HEK293T (cell line): Measurements from ENCODE around the gene SLC17A7.
"Not testable (repeated sequence)": the region's sequence is repeated elsewhere in the genome, so short reads cannot be mapped to it uniquely, and the experiment has no call there.

ENCODE experiments used
- CTCF ChIA-PET: fragments of 350-600 bp; formaldehyde crosslinking; extraction: SDS; loops from one replicate; lab custom pipeline; 2021; ENCODE audit warnings: antibody characterized with exemption, inconsistent platforms; lab: Yijun Ruan, JAX
- POLR2A ChIA-PET: fragments of 350-600 bp; formaldehyde crosslinking; extraction: SDS; loops from one replicate; lab custom pipeline; 2020; ENCODE audit warnings: antibody characterized with exemption, inconsistent platforms; lab: Yijun Ruan, JAX
- DNase-seq: peaks from one replicate; pipeline ENCODE4 v3.0.0; 2012; ENCODE audit warnings: mixed read lengths; ENCODE audit errors: extremely low spot score
- ARNT ChIP-seq: fragments of 450-650 bp; IDR thresholded peaks from 2 replicates; pipeline ENCODE4 v1.6.1; 2017; ENCODE audit warnings: mild to moderate bottlenecking
- BHLHE40 ChIP-seq: fragments of 450-650 bp; IDR thresholded peaks from 2 replicates; pipeline ENCODE4 v1.6.1; 2016; ENCODE audit warnings: mild to moderate bottlenecking, moderate library complexity, borderline replicate concordance
- CTBP1 ChIP-seq: fragments of 450-650 bp; IDR thresholded peaks from 2 replicates; pipeline ENCODE4 v1.6.1; 2016; ENCODE audit warnings: borderline replicate concordance
- ELF4 ChIP-seq: fragments of 450-650 bp; IDR thresholded peaks from 2 replicates; pipeline ENCODE4 v1.6.1; 2017; ENCODE audit warnings: antibody characterized with exemption
- FOXA1 ChIP-seq: fragments of 450-650 bp; IDR thresholded peaks from 2 replicates; pipeline ENCODE4 v1.6.1; 2016; ENCODE audit warnings: mild to moderate bottlenecking
- FOXK2 ChIP-seq: fragments of 450-650 bp; IDR thresholded peaks from 2 replicates; pipeline ENCODE4 v1.6.1; 2016; ENCODE audit warnings: mild to moderate bottlenecking
- FOXM1 ChIP-seq: fragments of 450-650 bp; IDR thresholded peaks from 2 replicates; pipeline ENCODE4 v1.6.1; 2017; ENCODE audit warnings: mild to moderate bottlenecking, borderline replicate concordance
- HDGF ChIP-seq: fragments of 450-650 bp; IDR thresholded peaks from 2 replicates; pipeline ENCODE4 v1.6.1; 2017; ENCODE audit warnings: antibody characterized with exemption, borderline replicate concordance
- L3MBTL2 ChIP-seq: fragments of 450-650 bp; conservative IDR thresholded peaks from 2 replicates; pipeline ENCODE4 v1.6.1; 2016; ENCODE audit warnings: mild to moderate bottlenecking
- LEF1 ChIP-seq: fragments of 450-650 bp; IDR thresholded peaks from 2 replicates; pipeline ENCODE4 v1.6.1; 2017; ENCODE audit warnings: mild to moderate bottlenecking, borderline replicate concordance
- NFRKB ChIP-seq: fragments of 450-650 bp; IDR thresholded peaks from 2 replicates; pipeline ENCODE4 v1.6.1; 2016; ENCODE audit warnings: mild to moderate bottlenecking, moderate library complexity
- SP1 ChIP-seq: fragments of 450-650 bp; IDR thresholded peaks from 2 replicates; pipeline ENCODE4 v1.6.1; 2017
- SUZ12 ChIP-seq: fragments of 450-650 bp; IDR thresholded peaks from 2 replicates; pipeline ENCODE4 v1.6.1; 2016; ENCODE audit warnings: mild to moderate bottlenecking
- TARDBP ChIP-seq: fragments of 450-650 bp; IDR thresholded peaks from 2 replicates; pipeline ENCODE4 v1.6.1; 2016
- ZNF384 ChIP-seq: fragments of 450-650 bp; IDR thresholded peaks from 2 replicates; pipeline ENCODE4 v1.6.1; 2016
- TF ChIP-seq, protein P1 (sequence below): fragments of 450-650 bp; IDR thresholded peaks from 2 replicates; pipeline ENCODE4 v1.6.1; 2016

Gene SLC17A7

DNA sequence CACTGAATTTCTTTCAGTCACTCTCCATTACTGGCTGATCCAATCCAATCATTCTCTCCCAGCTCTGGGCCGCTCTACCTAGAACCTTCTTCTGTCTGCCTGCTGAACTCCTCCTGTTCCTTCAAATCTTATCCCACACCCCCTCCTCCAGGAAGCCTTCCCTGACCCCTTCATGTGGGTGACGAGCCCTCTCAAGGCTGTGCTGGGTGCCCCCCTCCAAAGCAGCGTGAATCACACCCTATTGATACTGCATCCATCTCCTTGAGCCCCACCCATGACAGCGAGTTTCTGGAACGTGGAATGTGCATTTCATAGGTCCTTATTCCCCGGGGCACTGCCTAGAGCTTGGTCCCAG is 7.1 kb upstream of the SLC17A7 start:
- TF ChIP-seq ARNT (no peak), ELF4 (no peak), HDGF (no peak), L3MBTL2 (no peak), ZNF384 (no peak)
- POLR2A ChIA-PET = interaction anchor here (1.2 to 1.5 kb wide), 2 partner anchors 24 to 45 kb away, joined by 4 read pairs; no protein-coding TSS in a partner anchor
- DNase-seq = no peak
- CTCF ChIA-PET = no interaction called here

DNA sequence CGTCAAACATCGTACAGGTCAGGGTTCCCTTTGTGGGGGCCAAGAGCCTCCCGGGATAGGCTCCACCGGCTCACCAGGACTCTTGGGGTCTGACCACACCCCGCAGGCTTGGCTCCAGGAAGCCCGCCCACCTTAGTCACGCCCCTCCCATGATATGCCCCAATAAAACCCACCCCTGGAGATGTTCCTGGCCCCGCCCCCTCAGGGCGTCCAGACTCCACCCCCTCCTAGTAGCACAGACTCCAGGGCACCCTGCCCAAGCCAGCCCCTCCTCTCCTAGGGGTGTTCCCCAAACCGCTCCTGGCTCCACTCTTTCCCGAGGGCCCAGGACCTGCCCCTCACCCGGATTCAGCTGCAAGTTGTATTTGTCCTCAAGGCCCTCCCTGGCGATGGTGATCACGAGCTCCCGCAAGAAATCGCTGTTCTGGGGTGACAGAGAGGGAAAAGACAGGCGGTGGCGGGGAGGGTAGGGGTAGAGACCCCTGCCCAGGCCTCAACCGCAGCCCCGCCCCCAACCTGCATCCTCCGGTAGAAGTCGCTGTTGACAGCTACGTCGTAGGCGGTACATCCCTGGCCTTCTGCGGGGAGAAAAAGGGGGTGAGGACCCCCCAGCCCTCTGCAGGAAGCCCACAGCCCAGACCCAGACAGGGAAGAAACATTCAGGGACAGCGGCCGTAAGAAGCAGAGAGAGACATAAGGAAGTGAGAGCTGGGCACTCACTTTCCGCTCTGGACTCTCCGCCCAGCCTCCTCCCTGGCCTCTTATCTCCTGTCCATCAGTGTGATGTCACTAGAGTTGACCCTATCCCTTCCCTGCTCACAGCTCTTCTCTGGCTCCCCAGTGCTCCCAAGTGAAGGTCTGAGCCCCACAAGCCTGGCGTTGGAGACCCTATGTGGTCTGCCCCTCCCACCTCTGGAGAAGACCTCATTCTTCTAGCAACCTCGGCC is 6.4 kb upstream of the SLC17A7 start:
- ChIA-PET POLR2A (interaction anchor here (1.1 to 1.5 kb wide), 3 partner anchors 25 to 58 kb away, joined by 3 to 4 read pairs (median 4); no protein-coding TSS in a partner anchor), CTCF (interaction anchor here (0.6 to 1.0 kb wide), 2 partner anchors 56 to 123 kb away, joined by 3 read pairs; no protein-coding TSS in a partner anchor)
- DNase-seq = no peak
- TF ChIP-seq CTBP1 (no peak), BHLHE40 (no peak), SP1 (no peak), LEF1 (no peak), TARDBP (no peak), NFRKB (no peak), FOXA1 (no peak), HDGF (no peak), L3MBTL2 (no peak), ARNT (no peak), ELF4 (no peak)
- TF ChIP-seq, protein P1, sequence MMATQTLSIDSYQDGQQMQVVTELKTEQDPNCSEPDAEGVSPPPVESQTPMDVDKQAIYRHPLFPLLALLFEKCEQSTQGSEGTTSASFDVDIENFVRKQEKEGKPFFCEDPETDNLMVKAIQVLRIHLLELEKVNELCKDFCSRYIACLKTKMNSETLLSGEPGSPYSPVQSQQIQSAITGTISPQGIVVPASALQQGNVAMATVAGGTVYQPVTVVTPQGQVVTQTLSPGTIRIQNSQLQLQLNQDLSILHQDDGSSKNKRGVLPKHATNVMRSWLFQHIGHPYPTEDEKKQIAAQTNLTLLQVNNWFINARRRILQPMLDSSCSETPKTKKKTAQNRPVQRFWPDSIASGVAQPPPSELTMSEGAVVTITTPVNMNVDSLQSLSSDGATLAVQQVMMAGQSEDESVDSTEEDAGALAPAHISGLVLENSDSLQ = no peak

DNA sequence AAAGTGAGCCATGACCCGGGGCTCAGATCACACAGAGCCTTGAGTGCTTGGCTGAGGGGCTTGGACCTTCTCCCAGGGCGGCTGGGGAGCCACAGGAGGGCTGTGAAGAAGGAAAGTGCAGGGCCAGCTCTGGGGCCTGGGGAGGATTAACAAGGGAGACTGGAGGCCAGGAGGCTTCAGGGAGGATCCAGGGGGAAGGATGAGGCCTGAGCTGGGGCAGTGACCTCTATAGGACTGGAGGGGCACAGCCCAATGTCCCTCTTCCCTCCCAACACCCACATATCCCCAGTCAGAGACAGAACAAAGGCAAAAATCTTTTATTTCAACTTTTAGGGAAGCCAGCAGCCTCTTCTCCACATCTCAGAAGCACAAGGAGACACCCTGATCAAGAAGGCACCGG is 4.7 kb upstream of the SLC17A7 start:
- POLR2A ChIA-PET = interaction anchor here (1.1 kb wide), 1 partner anchor 56 kb away, joined by 3 read pairs; no protein-coding TSS in a partner anchor
- TF ChIP-seq ZNF384 = no peak
- TF ChIP-seq L3MBTL2 = no peak
- TF ChIP-seq FOXM1 = no peak
- no peak for TF ChIP-seq FOXA1
- TF ChIP-seq HDGF = no peak
- no peak for TF ChIP-seq SUZ12
- no peak for TF ChIP-seq TARDBP
- no peak for TF ChIP-seq SP1
- no peak for TF ChIP-seq FOXK2
- TF ChIP-seq, protein P1 = no peak
- TF ChIP-seq LEF1 = no peak
- no peak for TF ChIP-seq CTBP1
- no peak for TF ChIP-seq NFRKB
- DNase-seq = no peak
- CTCF ChIA-PET = no interaction called here

DNA sequence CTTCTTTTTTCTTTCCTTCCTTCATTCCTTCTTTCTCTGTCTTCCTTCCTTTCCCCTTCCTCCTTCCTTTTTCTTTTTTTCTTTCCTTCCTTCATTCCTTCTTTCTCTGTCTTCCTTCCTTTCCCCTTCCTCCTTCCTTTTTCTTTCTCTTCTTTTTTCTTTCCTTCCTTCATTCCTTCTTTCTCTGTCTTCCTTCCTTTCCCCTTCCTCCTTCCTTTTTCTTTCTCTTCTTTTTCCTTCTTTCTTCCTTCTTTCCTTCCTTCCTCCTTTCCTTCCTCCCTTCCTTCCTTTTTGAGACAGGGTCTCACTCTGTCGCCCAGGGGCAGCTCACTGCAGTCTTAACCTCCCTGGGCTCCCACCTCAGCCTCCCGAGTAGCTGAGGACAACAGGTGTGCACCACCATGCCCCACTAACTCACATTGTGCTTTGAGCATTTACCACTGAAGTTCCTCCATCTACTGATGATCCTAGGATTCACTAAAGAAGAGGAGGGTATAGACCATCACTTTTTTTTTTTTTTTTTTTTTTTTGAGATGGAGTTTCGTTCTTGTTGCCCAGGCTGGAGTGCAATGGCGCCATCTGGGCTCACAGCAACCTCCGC is 2.9 kb upstream of the SLC17A7 start:
- ChIA-PET CTCF (interaction anchor here (0.6 to 1.3 kb wide), 5 partner anchors 9 to 62 kb away, joined by 3 to 11 read pairs (median 6); partner anchors contain the start of gene ALDH16A1), POLR2A (interaction anchor here (0.9 kb wide), 1 partner anchor 51 kb away, joined by 3 read pairs; no protein-coding TSS in a partner anchor)
- DNase-seq = not testable (repeated sequence)

DNA sequence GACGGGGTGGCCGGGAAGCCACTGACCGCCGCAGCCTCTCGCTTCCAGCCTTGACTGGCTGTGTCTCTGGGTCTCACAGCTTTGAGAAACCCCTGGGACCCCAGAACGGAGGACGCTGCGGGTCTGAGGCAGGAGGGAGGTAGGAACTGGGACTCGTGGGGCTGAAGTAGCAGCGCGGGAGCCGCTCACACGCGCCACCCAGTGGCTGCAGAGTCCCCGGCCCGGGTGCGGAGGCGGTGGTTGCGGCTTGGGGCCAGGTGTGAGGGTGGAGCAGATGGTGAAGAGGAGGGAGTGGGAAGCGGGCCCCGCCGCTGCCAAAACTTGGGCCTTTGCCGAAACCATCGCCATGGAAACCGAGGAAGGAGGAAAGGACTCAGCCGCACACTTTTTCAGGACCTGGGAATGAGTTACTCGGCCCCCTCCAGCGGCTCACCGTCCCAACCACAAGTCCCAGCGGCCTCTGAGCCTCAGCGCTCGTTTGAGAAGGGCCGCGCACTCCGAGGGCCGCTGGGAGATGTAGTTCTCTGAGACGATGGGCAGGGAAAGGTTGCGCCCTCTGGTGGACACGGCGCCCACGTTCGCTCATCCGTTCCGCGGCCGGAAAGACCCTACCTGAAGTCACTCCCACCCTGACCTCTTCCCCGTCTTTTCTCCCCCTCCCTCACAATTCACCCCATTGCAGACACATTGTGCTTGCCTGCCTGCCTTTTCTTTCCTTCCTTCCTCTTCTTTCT is 2.2 kb upstream of the SLC17A7 start:
- POLR2A ChIA-PET = interaction anchor here (0.9 to 3.1 kb wide), 3 partner anchors 8 to 50 kb away, joined by 3 to 20 read pairs (median 4); partner anchors contain the start of genes GFY and PIH1D1
- DNase-seq = peak; percentile 82
- CTCF ChIA-PET = interaction anchor here (0.6 to 1.5 kb wide), 8 partner anchors 8 to 62 kb away, joined by 3 to 11 read pairs (median 4); partner anchors contain the start of genes ALDH16A1 and PIH1D1
- TF ChIP-seq ELF4 (no peak; the same call in 1 of the 2 replicates), LEF1 (no peak), ZNF384 (no peak), SP1 (no peak), SUZ12 (peak; percentile 97; the same call in 1 of the 2 replicates), FOXM1 (no peak), TARDBP (no peak), FOXA1 (no peak), FOXK2 (no peak), L3MBTL2 (peak; percentile 78), BHLHE40 (no peak)
- TF ChIP-seq, protein P1 = no peak
